Measurements from ENCODE around the gene EFCAB11.

EFCAB11 gene

GRCh38 chr14:89954070-89955021 is at the start of gene EFCAB11:
Gene EFCAB11, minus strand, starts transcription at chr14:89954730. Its CDS starts 70 bp downstream, at chr14:89954660.
- H3K36me3 Mint-ChIP-seq (ENCODE audit: insufficient read depth) = peaks cover 26% of the 10 kb centered on the region
- H3K4me3 Mint-ChIP-seq = peak within 1 kb of the TSS; percentile 85
- ATAC-seq (replicated peaks; ENCODE audit: extremely low read depth, poor library complexity, severe bottlenecking) (peak; percentile 79), DNase-seq (ENCODE audit: low spot score in 2 of 2) (peak; percentile 87 to 96)
- H3K27me3 Mint-ChIP-seq = no peaks in the 10 kb centered on the region
- H3K4me1 Mint-ChIP-seq = peaks cover 29% of the 10 kb centered on the region
- no peaks in the 10 kb centered on the region for H3K9me3 Mint-ChIP-seq
- H3K27ac Mint-ChIP-seq (ENCODE audit: low read depth) = peak within 1 kb of the TSS; percentile 90

GRCh38 chr14:90003526-90004307 is 49.2 kb upstream of the EFCAB11 start:
- DNase-seq (ENCODE audit: low spot score in 2 of 2) = no peak
- Mint-ChIP-seq H3K9me3 (no peaks in the 10 kb centered on the region), H3K4me3 (no peak overlapping the region), H3K27ac (ENCODE audit: low read depth) (peak overlapping the region; percentile 30), H3K36me3 (ENCODE audit: insufficient read depth) (peaks cover 27% of the 10 kb centered on the region), H3K4me1 (no peaks in the 10 kb centered on the region), H3K27me3 (no peaks in the 10 kb centered on the region)
- ATAC-seq (replicated peaks; ENCODE audit: extremely low read depth, poor library complexity, severe bottlenecking) = no peak

- Mint-ChIP-seq H3K27ac (ENCODE audit: low read depth) (no peak overlapping the region), H3K36me3 (ENCODE audit: insufficient read depth) (peaks cover 29% of the 10 kb centered on the region), H3K4me3 (no peak overlapping the region), H3K9me3 (no peaks in the 10 kb centered on the region), H3K27me3 (no peaks in the 10 kb centered on the region), H3K4me1 (no peaks in the 10 kb centered on the region)
- DNase-seq (ENCODE audit: low spot score in 2 of 2) = no peak
- no peak for ATAC-seq (replicated peaks; ENCODE audit: extremely low read depth, poor library complexity, severe bottlenecking)
Observed at GRCh38 chr14:90000935-90001334, 46.4 kb upstream of the EFCAB11 start.

- Mint-ChIP-seq H3K27me3 (no peaks in the 10 kb centered on the region), H3K36me3 (ENCODE audit: insufficient read depth) (peaks cover 46% of the 10 kb centered on the region), H3K4me1 (no peaks in the 10 kb centered on the region), H3K9me3 (no peaks in the 10 kb centered on the region), H3K4me3 (no peak overlapping the region), H3K27ac (ENCODE audit: low read depth) (no peak overlapping the region)
- ATAC-seq (replicated peaks; ENCODE audit: extremely low read depth, poor library complexity, severe bottlenecking) (no peak), DNase-seq (ENCODE audit: low spot score in 2 of 2) (no peak)
Observed at GRCh38 chr14:89996963-89997362, 42.4 kb upstream of the EFCAB11 start.

GRCh38 chr14:89992273-89992672 is 37.7 kb upstream of the EFCAB11 start:
- ATAC-seq (replicated peaks; ENCODE audit: extremely low read depth, poor library complexity, severe bottlenecking) = no peak
- H3K36me3 Mint-ChIP-seq (ENCODE audit: insufficient read depth) = peaks cover 51% of the 10 kb centered on the region
- no peaks in the 10 kb centered on the region for H3K9me3 Mint-ChIP-seq
- no peaks in the 10 kb centered on the region for H3K4me1 Mint-ChIP-seq
- no peaks in the 10 kb centered on the region for H3K27me3 Mint-ChIP-seq
- no peak overlapping the region for H3K4me3 Mint-ChIP-seq
- no peak overlapping the region for H3K27ac Mint-ChIP-seq (ENCODE audit: low read depth)
- DNase-seq (ENCODE audit: low spot score in 2 of 2) = no peak

- no peak for ATAC-seq (replicated peaks; ENCODE audit: extremely low read depth, poor library complexity, severe bottlenecking)
- no peak overlapping the region for H3K27ac Mint-ChIP-seq (ENCODE audit: low read depth)
- DNase-seq (ENCODE audit: low spot score in 2 of 2) = no peak
- H3K4me1 Mint-ChIP-seq = no peaks in the 10 kb centered on the region
- no peak overlapping the region for H3K4me3 Mint-ChIP-seq
- no peaks in the 10 kb centered on the region for H3K27me3 Mint-ChIP-seq
- no peaks in the 10 kb centered on the region for H3K9me3 Mint-ChIP-seq
- peaks cover 45% of the 10 kb centered on the region for H3K36me3 Mint-ChIP-seq (ENCODE audit: insufficient read depth)
Observed at GRCh38 chr14:89990623-89991275, 36.2 kb upstream of the EFCAB11 start.

- no peaks in the 10 kb centered on the region for H3K9me3 Mint-ChIP-seq
- peaks cover 44% of the 10 kb centered on the region for H3K36me3 Mint-ChIP-seq (ENCODE audit: insufficient read depth)
- H3K4me1 Mint-ChIP-seq = no peaks in the 10 kb centered on the region
- H3K4me3 Mint-ChIP-seq = no peak overlapping the region
- no peak overlapping the region for H3K27ac Mint-ChIP-seq (ENCODE audit: low read depth)
- no peaks in the 10 kb centered on the region for H3K27me3 Mint-ChIP-seq
- ATAC-seq (replicated peaks; ENCODE audit: extremely low read depth, poor library complexity, severe bottlenecking) (no peak), DNase-seq (ENCODE audit: low spot score in 2 of 2) (no peak)
Observed at GRCh38 chr14:89990218-89990617, 35.7 kb upstream of the EFCAB11 start.

GRCh38 chr14:89988787-89989186 is 34.3 kb upstream of the EFCAB11 start:
- peaks cover 36% of the 10 kb centered on the region for H3K36me3 Mint-ChIP-seq (ENCODE audit: insufficient read depth)
- H3K9me3 Mint-ChIP-seq = no peaks in the 10 kb centered on the region
- no peaks in the 10 kb centered on the region for H3K27me3 Mint-ChIP-seq
- DNase-seq (ENCODE audit: low spot score in 2 of 2) (no peak), ATAC-seq (replicated peaks; ENCODE audit: extremely low read depth, poor library complexity, severe bottlenecking) (no peak)
- no peak overlapping the region for H3K27ac Mint-ChIP-seq (ENCODE audit: low read depth)
- H3K4me3 Mint-ChIP-seq = no peak overlapping the region
- no peaks in the 10 kb centered on the region for H3K4me1 Mint-ChIP-seq

GRCh38 chr14:89987161-89987475 is 32.6 kb upstream of the EFCAB11 start:
- no peaks in the 10 kb centered on the region for H3K9me3 Mint-ChIP-seq
- H3K27ac Mint-ChIP-seq (ENCODE audit: low read depth) = no peak overlapping the region
- no peak for DNase-seq (ENCODE audit: low spot score in 2 of 2)
- no peaks in the 10 kb centered on the region for H3K27me3 Mint-ChIP-seq
- no peak overlapping the region for H3K4me3 Mint-ChIP-seq
- H3K36me3 Mint-ChIP-seq (ENCODE audit: insufficient read depth) = peaks cover 43% of the 10 kb centered on the region
- ATAC-seq (replicated peaks; ENCODE audit: extremely low read depth, poor library complexity, severe bottlenecking) = no peak
- no peaks in the 10 kb centered on the region for H3K4me1 Mint-ChIP-seq

GRCh38 chr14:89986462-89987160 is 32.1 kb upstream of the EFCAB11 start:
- Mint-ChIP-seq H3K36me3 (ENCODE audit: insufficient read depth) (peaks cover 44% of the 10 kb centered on the region), H3K4me3 (no peak overlapping the region), H3K9me3 (no peaks in the 10 kb centered on the region), H3K4me1 (no peaks in the 10 kb centered on the region), H3K27me3 (no peaks in the 10 kb centered on the region), H3K27ac (ENCODE audit: low read depth) (no peak overlapping the region)
- no peak for ATAC-seq (replicated peaks; ENCODE audit: extremely low read depth, poor library complexity, severe bottlenecking)
- DNase-seq (ENCODE audit: low spot score in 2 of 2) = no peak

- no peak overlapping the region for H3K27ac Mint-ChIP-seq (ENCODE audit: low read depth)
- DNase-seq (ENCODE audit: low spot score in 2 of 2) = no peak
- no peaks in the 10 kb centered on the region for H3K4me1 Mint-ChIP-seq
- no peaks in the 10 kb centered on the region for H3K9me3 Mint-ChIP-seq
- no peaks in the 10 kb centered on the region for H3K27me3 Mint-ChIP-seq
- peaks cover 45% of the 10 kb centered on the region for H3K36me3 Mint-ChIP-seq (ENCODE audit: insufficient read depth)
- H3K4me3 Mint-ChIP-seq = no peak overlapping the region
- ATAC-seq (replicated peaks; ENCODE audit: extremely low read depth, poor library complexity, severe bottlenecking) = no peak
Observed at GRCh38 chr14:89983375-89983774, 28.8 kb upstream of the EFCAB11 start.

GRCh38 chr14:89978656-89979055 is 24.1 kb upstream of the EFCAB11 start:
- ATAC-seq (replicated peaks; ENCODE audit: extremely low read depth, poor library complexity, severe bottlenecking) (no peak), DNase-seq (ENCODE audit: low spot score in 2 of 2) (no peak)
- H3K27ac Mint-ChIP-seq (ENCODE audit: low read depth) = no peak overlapping the region
- no peak overlapping the region for H3K4me3 Mint-ChIP-seq
- H3K9me3 Mint-ChIP-seq = no peaks in the 10 kb centered on the region
- H3K36me3 Mint-ChIP-seq (ENCODE audit: insufficient read depth) = peaks cover 43% of the 10 kb centered on the region
- no peaks in the 10 kb centered on the region for H3K27me3 Mint-ChIP-seq
- H3K4me1 Mint-ChIP-seq = no peaks in the 10 kb centered on the region

Data from central memory CD8-positive, alpha-beta T cell (primary cell).